Vagina (tissue), 2 donors: ENCODE results near the gene RANBP3L. TPM values are rescaled to one million over a fixed set of nuclear protein-coding genes. Genes with fewer than 3 reads are reported as not detected.
"Not testable (repeated sequence)": the region's sequence is repeated elsewhere in the genome, so short reads cannot be mapped to it uniquely, and the experiment has no call there.

Experiments used
- DNase-seq, 2 donors: peaks; one replicate each; pipeline ENCODE4 v3.0.0-alpha.2; 2017; ENCODE audit errors: extremely low spot score in 2 of 2
- H3K27ac ChIP-seq: fragments of 200-600 bp; sonication (generic); one replicate; pipeline ENCODE4 v1.5.1; 2019
- H3K27me3 ChIP-seq: fragments of 200-600 bp; sonication (generic); one replicate; pipeline ENCODE4 v1.5.1; 2019
- H3K36me3 ChIP-seq, 2 donors: fragments of 200-600 bp; sonication (generic); one replicate each; pipeline ENCODE4 v1.5.1; 2017 to 2019
- H3K4me1 ChIP-seq: fragments of 200-600 bp; sonication (generic); one replicate; pipeline ENCODE4 v1.5.1; 2019
- H3K4me3 ChIP-seq, 2 donors: fragments of 200-600 bp; sonication (generic); 1 replicate in 1 of 2; 2 replicates in 1 of 2; pipeline ENCODE4 v1.5.1; 2016 to 2019
- H3K9me3 ChIP-seq: fragments of 200-600 bp; sonication (generic); one replicate; pipeline ENCODE4 v1.5.1; 2019
- CTCF ChIP-seq, 3 experiments: fragments of 450-650 bp in 2 of 3; fragments of 200-600 bp in 1 of 3; sonication (generic) in 1 of 3; IDR thresholded peaks; one replicate each; pipeline ENCODE4 v1.5.1; 2017 to 2019; ENCODE audit warnings: antibody characterized with exemption in 3 of 3, mild to moderate bottlenecking in 2 of 3, moderate library complexity in 2 of 3
- POLR2A ChIP-seq, 2 donors: fragments of 450-650 bp; IDR thresholded peaks; one replicate each; pipeline ENCODE4 v1.6.1; 2017; ENCODE audit warnings: antibody characterized with exemption in 2 of 2, mild to moderate bottlenecking in 2 of 2, moderate library complexity in 2 of 2
- POLR2AphosphoS5 ChIP-seq, 2 donors: sonication (generic); formaldehyde crosslinking; IDR thresholded peaks; one replicate each; pipeline ENCODE4 v1.9.0; 2017; ENCODE audit warnings: antibody characterized with exemption in 2 of 2, mild to moderate bottlenecking in 2 of 2, low read depth in 1 of 2; ENCODE audit not compliant: insufficient read depth in 1 of 2
- intact Hi-C: fragments of 100-400 bp; cut with DNase I; formaldehyde crosslinking; loops from one replicate; pipeline ENCODE4 v1.15.1; 2023
- total RNA-seq: library from RNA; depleted of rRNA; stranded (reverse); fragments of >200 nt; gene quantifications from one replicate; pipeline ENCODE4 v1.2.3, GENCODE V29; 2016

RANBP3L gene
- total RNA-seq, 1 donor from 2014 or later = 3.2 TPM

GRCh38 chr5:36199620-36200019 lies 102.1 kb downstream of the RANBP3L start:
- H3K36me3 ChIP-seq = peaks cover 0 to 47% of the 10 kb centered on the region in 2 donors
- no peaks in the 10 kb centered on the region for H3K4me1 ChIP-seq
- no peaks in the 10 kb centered on the region for H3K9me3 ChIP-seq
- no peak overlapping the region for H3K4me3 ChIP-seq
- H3K27ac ChIP-seq = no peak overlapping the region
- intact Hi-C loops = no loop called here
- no peak for TF ChIP-seq CTCF (IDR thresholded peaks at IDR 0.05)
- TF ChIP-seq POLR2A (IDR thresholded peaks at IDR 0.05) = no peak
- no peak for TF ChIP-seq POLR2AphosphoS5 (IDR thresholded peaks at IDR 0.05; ENCODE audit: insufficient read depth in 1 of 2, low read depth in 1 of 2)
- H3K27me3 ChIP-seq = no peaks in the 10 kb centered on the region
- no peak for DNase-seq

GRCh38 chr5:36198783-36199182 lies 102.9 kb downstream of the RANBP3L start:
- DNase-seq, H3K27me3 ChIP-seq, H3K9me3 ChIP-seq, H3K4me1 ChIP-seq, intact Hi-C loops, H3K4me3 ChIP-seq, H3K27ac ChIP-seq: not testable (repeated sequence)
- H3K36me3 ChIP-seq = peaks cover 0 to 41% of the 10 kb centered on the region in 2 donors

Other genes starting within 250 kb of the RANBP3L start
- not detected for gene UGT3A2, start 235.0 kb downstream of the RANBP3L start, total RNA-seq
- 5.6 TPM for gene LMBRD2, start 150.0 kb downstream of the RANBP3L start, total RNA-seq
- gene SKP2, start 149.8 kb downstream of the RANBP3L start, total RNA-seq = 12.0 TPM
- 9.6 TPM for gene NADK2, start 60.0 kb downstream of the RANBP3L start, total RNA-seq